Gastrocnemius medialis (tissue), 4 donors: ENCODE measurements around the gene TJP2. TPM values are rescaled to one million over a fixed set of nuclear protein-coding genes. Genes with fewer than 3 reads are reported as not detected.

ENCODE experiments used
- ATAC-seq, 2 donors: fragments of 150-250 bp; one replicate each; pipeline ENCODE4 v1.9.1; 2016
- DNase-seq, 2 donors: peaks; one replicate each; pipeline ENCODE4 v3.0.0-alpha.2; 2019
- H3K27ac ChIP-seq, 4 donors: fragments of 200-600 bp; sonication (generic); 1 replicate in 1 of 4; 2 replicates in 3 of 4; pipeline ENCODE4 v1.5.1; 2016 to 2018; ENCODE audit warnings: mild to moderate bottlenecking in 2 of 4, moderate library complexity in 1 of 4
- H3K27me3 ChIP-seq, 3 donors: fragments of 200-600 bp; sonication (generic) in 2 of 3; 1 replicate in 1 of 3; 2 replicates in 2 of 3; pipeline versions ENCODE4 v1.5.1 to v1.6.0; 2016 to 2019; ENCODE audit warnings: mild to moderate bottlenecking in 1 of 3, moderate library complexity in 1 of 3
- H3K36me3 ChIP-seq, 2 donors: fragments of 200-600 bp; sonication (generic) in 1 of 2; one replicate each; pipeline ENCODE4 v1.5.1; 2017 to 2018
- H3K4me1 ChIP-seq, 2 donors: fragments of 200-600 bp; sonication (generic) in 1 of 2; one replicate each; pipeline ENCODE4 v1.5.1; 2016 to 2017; ENCODE audit warnings: mild to moderate bottlenecking in 2 of 2
- H3K4me3 ChIP-seq, 4 donors: fragments of 200-600 bp; sonication (generic) in 3 of 4; 1 replicate in 1 of 4; 2 replicates in 3 of 4; pipeline ENCODE4 v1.5.1; 2016 to 2019; ENCODE audit warnings: mild to moderate bottlenecking in 2 of 4
- H3K9me3 ChIP-seq, 3 donors: fragments of 200-600 bp; sonication (generic) in 2 of 3; 1 replicate in 1 of 3; 2 replicates in 2 of 3; pipeline ENCODE4 v1.5.1; 2016 to 2019
- CTCF ChIP-seq, 5 experiments: fragments of 450-650 bp in 3 of 5; fragments of 200-600 bp in 2 of 5; sonication (generic) in 2 of 5; IDR thresholded peaks in 4 of 5; conservative IDR thresholded peaks in 1 of 5; 1 replicate in 4 of 5; 2 replicates in 1 of 5; pipeline ENCODE4 v1.5.1; 2016 to 2019; ENCODE audit warnings: antibody characterized with exemption in 5 of 5, mild to moderate bottlenecking in 3 of 5, moderate library complexity in 3 of 5
- POLR2A ChIP-seq, 2 donors: fragments of 450-650 bp; IDR thresholded peaks; one replicate each; pipeline ENCODE4 v1.6.1; 2017; ENCODE audit warnings: antibody characterized with exemption in 2 of 2, mild to moderate bottlenecking in 2 of 2, moderate library complexity in 2 of 2
- in situ Hi-C, 4 donors: fragments of 200-750 bp; cut with MboI; loops; one replicate each; pipeline versions ENCODE4 v1.15.0 to v1.8.0; 2017; ENCODE audit warnings: low sequenced_read_pairs in 4 of 4
- intact Hi-C: fragments of 100-400 bp; cut with DNase I; formaldehyde crosslinking; loops from one replicate; pipeline ENCODE4 v1.15.1; 2023; ENCODE audit warnings: low total_unique reads
- total RNA-seq, 4 donors: library from RNA; depleted of rRNA; stranded (reverse); fragments of >200 nt; gene quantifications; one replicate each; pipeline versions ENCODE4 v1.1.0 to v1.2.3, GENCODE V29; 2016

The TJP2 gene
- total RNA-seq, 4 donors from 2014 or later, result 10.5 to 23.1 (median 17.6) TPM

- no peak for TF ChIP-seq CTCF (IDR thresholded peaks at IDR 0.05 in 4 of 5, conservative IDR thresholded peaks at IDR 0.05 in 1 of 5)
- no peak for TF ChIP-seq POLR2A (IDR thresholded peaks at IDR 0.05)
- Histone ChIP-seq H3K4me3 (no peak overlapping the region), H3K4me1 (peaks cover 0 to 6% of the 10 kb centered on the region in 2 donors), H3K9me3 (no peaks in the 10 kb centered on the region), H3K36me3 (peaks cover 0 to 36% of the 10 kb centered on the region in 2 donors), H3K27me3 (no peaks in the 10 kb centered on the region), H3K27ac (peak overlapping the region in 1 of 4 donors; percentile 23)
- ATAC-seq (no peak), DNase-seq (no peak)
- in situ Hi-C loops (no loop called here), intact Hi-C loops (no loop called here)
Observed at GRCh38 chr9:69253057-69253456, 79.0 kb downstream of the TJP2 start.

GRCh38 chr9:69254223-69254622, 80.1 kb downstream of the TJP2 start:
- Histone ChIP-seq H3K4me1 (peaks cover 0 to 6% of the 10 kb centered on the region in 2 donors), H3K27ac (no peak overlapping the region), H3K9me3 (no peaks in the 10 kb centered on the region), H3K27me3 (no peaks in the 10 kb centered on the region), H3K36me3 (peaks cover 0 to 30% of the 10 kb centered on the region in 2 donors), H3K4me3 (no peak overlapping the region)
- intact Hi-C loops, result no loop called here
- TF ChIP-seq CTCF (IDR thresholded peaks at IDR 0.05 in 4 of 5, conservative IDR thresholded peaks at IDR 0.05 in 1 of 5) (no peak), POLR2A (IDR thresholded peaks at IDR 0.05) (no peak)
- ATAC-seq (no peak), DNase-seq (no peak)
- in situ Hi-C loops, result no loop called here

DNA sequence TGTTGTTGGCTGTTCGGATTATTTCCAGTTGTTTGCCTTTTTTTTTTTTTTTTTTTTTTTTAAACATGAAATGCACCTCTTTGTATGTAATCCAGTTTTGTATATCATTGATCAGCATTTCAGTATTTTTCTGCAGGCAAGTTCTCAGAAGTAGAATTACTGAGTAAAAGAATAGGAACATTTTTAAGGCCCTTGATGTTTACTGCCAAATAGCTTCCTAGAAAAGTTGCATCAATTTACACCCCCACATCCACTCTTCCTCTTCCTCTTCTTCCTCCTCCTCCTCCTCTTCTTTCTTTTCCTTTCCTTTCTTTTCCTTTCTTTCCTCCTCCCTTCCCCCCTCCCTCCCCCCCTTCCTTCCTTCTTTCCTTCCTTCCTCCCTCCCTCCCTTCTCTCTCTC, 81.5 kb downstream of the TJP2 start:
- H3K36me3 ChIP-seq, result peaks cover 0 to 28% of the 10 kb centered on the region in 2 donors
- H3K27ac ChIP-seq, result no peak overlapping the region
- H3K4me3 ChIP-seq, result no peak overlapping the region
- H3K4me1 ChIP-seq, result peaks cover 0 to 6% of the 10 kb centered on the region in 2 donors
- in situ Hi-C loops (no loop called here), intact Hi-C loops (no loop called here)
- TF ChIP-seq CTCF (IDR thresholded peaks at IDR 0.05 in 4 of 5, conservative IDR thresholded peaks at IDR 0.05 in 1 of 5), result no peak
- TF ChIP-seq POLR2A (IDR thresholded peaks at IDR 0.05), result no peak
- H3K9me3 ChIP-seq, result no peaks in the 10 kb centered on the region
- no peaks in the 10 kb centered on the region for H3K27me3 ChIP-seq
- no peak for ATAC-seq
- DNase-seq, result no peak

DNA sequence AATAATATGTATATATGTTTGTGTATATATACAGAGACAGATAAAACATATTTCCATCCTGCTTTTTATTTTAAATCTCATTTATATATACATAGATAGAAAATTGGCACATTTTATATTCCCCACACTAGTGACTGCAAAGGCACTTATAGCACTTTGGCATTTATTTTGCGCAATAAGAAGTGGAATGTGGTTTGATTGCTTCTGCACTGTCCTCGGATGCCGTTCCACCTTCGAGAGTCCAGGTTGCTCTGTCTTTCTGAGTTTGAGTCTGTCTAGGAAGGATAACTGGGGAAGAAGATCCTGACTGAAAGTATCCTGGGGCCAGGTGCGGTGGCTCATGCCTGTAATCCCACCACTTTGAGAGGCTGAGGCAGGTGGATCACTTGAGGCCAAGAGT, 84.5 kb downstream of the TJP2 start:
- Histone ChIP-seq H3K9me3 (no peaks in the 10 kb centered on the region), H3K27ac (no peak overlapping the region), H3K36me3 (peaks cover 0 to 8% of the 10 kb centered on the region in 2 donors), H3K4me3 (no peak overlapping the region), H3K27me3 (no peaks in the 10 kb centered on the region), H3K4me1 (no peaks in the 10 kb centered on the region)
- DNase-seq (no peak), ATAC-seq (no peak)
- in situ Hi-C loops (no loop called here), intact Hi-C loops (no loop called here)
- TF ChIP-seq POLR2A (IDR thresholded peaks at IDR 0.05), result no peak

DNA sequence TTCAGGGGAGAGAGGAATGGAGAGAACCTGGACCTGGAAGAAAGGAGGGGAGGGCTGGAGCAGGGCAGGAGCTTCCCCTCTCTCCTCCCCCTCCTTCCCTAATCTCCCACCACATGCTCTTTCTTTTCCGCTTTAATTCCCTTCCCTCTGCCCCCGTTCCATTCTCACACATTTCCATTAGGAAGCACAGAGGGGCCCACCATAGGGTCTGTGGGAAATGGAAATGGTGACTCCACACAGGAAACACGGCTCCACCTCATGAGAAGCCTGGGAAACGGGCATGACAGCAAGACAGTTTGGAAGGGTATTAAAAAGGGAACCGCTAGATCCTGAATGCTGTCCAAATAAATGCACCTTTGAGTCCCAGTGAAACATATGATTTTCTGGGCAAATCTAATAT, 86.1 kb downstream of the TJP2 start:
- ATAC-seq (no peak), DNase-seq (no peak)
- H3K4me1 ChIP-seq, result no peaks in the 10 kb centered on the region
- no peak overlapping the region for H3K4me3 ChIP-seq
- intact Hi-C loops, result no loop called here
- no peaks in the 10 kb centered on the region for H3K36me3 ChIP-seq
- in situ Hi-C loops, result no loop called here
- TF ChIP-seq POLR2A (IDR thresholded peaks at IDR 0.05), result no peak
- TF ChIP-seq CTCF (IDR thresholded peaks at IDR 0.05 in 4 of 5, conservative IDR thresholded peaks at IDR 0.05 in 1 of 5), result no peak
- no peak overlapping the region for H3K27ac ChIP-seq
- H3K9me3 ChIP-seq, result no peaks in the 10 kb centered on the region
- no peaks in the 10 kb centered on the region for H3K27me3 ChIP-seq
